WTC11 (cell line): ENCODE data around the gene NFATC2. TPM values are rescaled to one million over a fixed set of nuclear protein-coding genes. Genes with fewer than 3 reads are reported as not detected.

Experiments used
- ATAC-seq: fragments of 200-7000 bp; cut with Tn5 transposase; 2 replicates; pipeline ENCODE4 v1.10.0; 2021; ENCODE audit warnings: mild to moderate bottlenecking, moderate library complexity
- CTCF ChIA-PET: fragments of 300-600 bp; sonication (Branson Sonifier 250); formaldehyde crosslinking; loops from one replicate; lab custom pipeline; 2021; ENCODE audit warnings: antibody characterized with exemption; lab: Charles Lee
- POLR2A ChIA-PET: fragments of 350-600 bp; sonication (Branson Sonifier 250); formaldehyde crosslinking; loops from one replicate; lab custom pipeline; 2021; ENCODE audit warnings: antibody characterized with exemption; lab: Charles Lee
- DNase-seq: peaks from one replicate; pipeline ENCODE4 v3.0.0; 2021; ENCODE audit warnings: low spot score
- H3K27ac Mint-ChIP-seq: 2 replicates; pipeline ENCODE4 v1.8.0; 2021; ENCODE audit warnings: mixed read lengths
- H3K27me3 Mint-ChIP-seq: 2 replicates; pipeline ENCODE4 v1.8.0; 2021; ENCODE audit warnings: low read depth, mild to moderate bottlenecking, moderate library complexity, mixed read lengths
- H3K36me3 Mint-ChIP-seq: 2 replicates; pipeline ENCODE4 v1.8.0; 2021; ENCODE audit warnings: mixed read lengths
- H3K4me1 Mint-ChIP-seq: 2 replicates; pipeline ENCODE4 v1.8.0; 2022; ENCODE audit warnings: mixed read lengths
- H3K4me3 Mint-ChIP-seq: 2 replicates; pipeline ENCODE4 v1.8.0; 2021; ENCODE audit warnings: mild to moderate bottlenecking, moderate library complexity, mixed read lengths
- H3K9me3 Mint-ChIP-seq: 2 replicates; pipeline ENCODE4 v1.8.0; 2021; ENCODE audit warnings: mixed read lengths
- CDX4 ChIP-seq: fragments of 250-450 bp; sonication (Bioruptor Pico); IDR thresholded peaks from 2 replicates; pipeline ENCODE4 v1.9.0; 2021; ENCODE audit warnings: moderate library complexity, mild to moderate bottlenecking, inconsistent platforms, borderline replicate concordance
- ERG ChIP-seq: fragments of 250-450 bp; sonication (Bioruptor Pico); IDR thresholded peaks from 2 replicates; pipeline ENCODE4 v1.8.0; 2021; ENCODE audit warnings: mild to moderate bottlenecking
- MLX ChIP-seq: sonication (generic); formaldehyde crosslinking; IDR thresholded peaks from 2 replicates; pipeline ENCODE4 v1.8.1; 2023; ENCODE audit warnings: mild to moderate bottlenecking, missing genetic modification reagents, moderate library complexity
- MYBL2 ChIP-seq: sonication (generic); formaldehyde crosslinking; IDR thresholded peaks from 2 replicates; pipeline ENCODE4 v1.8.1; 2023; ENCODE audit warnings: mild to moderate bottlenecking, moderate library complexity, missing genetic modification reagents
- NR3C1 ChIP-seq: sonication (generic); formaldehyde crosslinking; conservative IDR thresholded peaks from 2 replicates; pipeline ENCODE4 v1.8.1; 2023; ENCODE audit warnings: low read depth, mild to moderate bottlenecking, missing genetic modification reagents
- PRDM15 ChIP-seq: sonication (generic); formaldehyde crosslinking; IDR thresholded peaks from 2 replicates; pipeline ENCODE4 v1.8.0; 2022; ENCODE audit warnings: missing genetic modification reagents
- RORB ChIP-seq: fragments of 250-450 bp; sonication (Bioruptor Pico); IDR thresholded peaks from 2 replicates; pipeline ENCODE4 v1.9.0; 2021; ENCODE audit warnings: mild to moderate bottlenecking
- SOX15 ChIP-seq: fragments of 250-450 bp; sonication (Bioruptor Pico); IDR thresholded peaks from 2 replicates; pipeline ENCODE4 v1.9.0; 2021; ENCODE audit warnings: mild to moderate bottlenecking
- TCF7 ChIP-seq: sonication (generic); formaldehyde crosslinking; IDR thresholded peaks from 2 replicates; pipeline ENCODE4 v1.8.0; 2022; ENCODE audit warnings: mild to moderate bottlenecking, low read depth, missing genetic modification reagents, moderate library complexity
- USF1 ChIP-seq: sonication (generic); formaldehyde crosslinking; IDR thresholded peaks from 2 replicates; pipeline ENCODE4 v1.8.0; 2022; ENCODE audit warnings: mild to moderate bottlenecking, missing genetic modification reagents
- ZNF138 ChIP-seq: sonication (generic); formaldehyde crosslinking; conservative IDR thresholded peaks from 2 replicates; pipeline ENCODE4 v1.8.1; 2022; ENCODE audit warnings: mild to moderate bottlenecking, moderate library complexity, missing genetic modification reagents
- ZNF232 ChIP-seq: sonication (generic); formaldehyde crosslinking; IDR thresholded peaks from 2 replicates; pipeline ENCODE4 v1.8.0; 2022; ENCODE audit warnings: mild to moderate bottlenecking, missing genetic modification reagents
- total RNA-seq: library from RNA; stranded (reverse); gene quantifications from 3 replicates; pipeline ENCODE4 v1.2.3, GENCODE V29; 2021
- TF ChIP-seq, protein P1 (sequence below): sonication (generic); formaldehyde crosslinking; IDR thresholded peaks from 2 replicates; pipeline ENCODE4 v1.8.0; 2023; ENCODE audit warnings: missing genetic modification reagents
- TF ChIP-seq, protein P2 (sequence below): sonication (generic); formaldehyde crosslinking; IDR thresholded peaks from 2 replicates; pipeline ENCODE4 v1.8.0; 2022; ENCODE audit warnings: mild to moderate bottlenecking, missing genetic modification reagents
- TF ChIP-seq, protein P3 (sequence below): fragments of 250-450 bp; sonication (Bioruptor Pico); IDR thresholded peaks from 2 replicates; pipeline ENCODE4 v1.9.0; 2021; ENCODE audit warnings: mild to moderate bottlenecking
- TF ChIP-seq, protein P4 (sequence below): sonication (generic); formaldehyde crosslinking; IDR thresholded peaks from 2 replicates; pipeline ENCODE4 v1.8.1; 2023; ENCODE audit warnings: mild to moderate bottlenecking, missing genetic modification reagents
- TF ChIP-seq, protein P5 (sequence below): sonication (generic); formaldehyde crosslinking; IDR thresholded peaks from 2 replicates; pipeline ENCODE4 v1.8.0; 2022; ENCODE audit warnings: mild to moderate bottlenecking, missing genetic modification reagents

The NFATC2 gene
- total RNA-seq, 1 experiment from 2014 or later, result 1.7 TPM

DNA sequence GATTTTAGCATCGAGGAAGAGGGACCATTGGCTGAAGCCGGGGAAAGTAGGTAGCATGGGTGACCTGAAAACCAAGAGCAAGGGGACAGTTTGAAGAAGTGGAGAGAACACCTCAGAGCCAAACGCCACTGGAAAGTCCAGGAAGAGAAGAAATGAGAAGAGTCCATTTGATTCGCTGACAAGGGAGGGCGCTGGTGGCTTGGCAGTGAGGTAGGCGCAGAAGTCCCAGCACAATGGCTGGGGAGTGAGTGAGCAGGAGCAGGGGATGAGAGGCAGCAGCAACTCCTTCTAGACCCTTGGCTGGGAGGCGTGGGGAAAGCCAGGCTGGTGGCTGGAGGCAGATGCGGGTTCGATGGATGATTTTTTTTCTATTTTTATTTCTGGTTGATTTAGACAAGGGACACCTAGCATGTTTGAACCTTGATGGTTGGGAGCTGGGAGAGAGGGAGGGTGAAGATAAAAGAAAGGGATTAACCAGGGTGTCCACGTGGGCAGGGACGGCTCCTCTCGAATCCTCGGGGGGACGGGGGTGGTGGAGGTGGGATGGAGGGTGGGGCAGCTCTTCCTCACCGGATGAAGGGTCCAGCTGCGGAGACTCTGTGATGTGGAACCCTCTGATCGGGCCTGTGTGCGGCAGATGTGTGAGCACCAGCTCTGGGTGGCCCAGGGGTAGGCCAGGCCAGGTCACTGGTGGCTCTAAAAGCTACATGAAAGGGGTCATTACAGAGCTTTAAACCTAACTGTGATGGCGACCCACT lies 164.2 kb downstream of the NFATC2 start (continued):
- no peak for TF ChIP-seq USF1
- TF ChIP-seq, protein P1, sequence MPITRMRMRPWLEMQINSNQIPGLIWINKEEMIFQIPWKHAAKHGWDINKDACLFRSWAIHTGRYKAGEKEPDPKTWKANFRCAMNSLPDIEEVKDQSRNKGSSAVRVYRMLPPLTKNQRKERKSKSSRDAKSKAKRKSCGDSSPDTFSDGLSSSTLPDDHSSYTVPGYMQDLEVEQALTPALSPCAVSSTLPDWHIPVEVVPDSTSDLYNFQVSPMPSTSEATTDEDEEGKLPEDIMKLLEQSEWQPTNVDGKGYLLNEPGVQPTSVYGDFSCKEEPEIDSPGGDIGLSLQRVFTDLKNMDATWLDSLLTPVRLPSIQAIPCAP (CRISPR knock-in tag), result no peak
- no peak for TF ChIP-seq ZNF138
- TF ChIP-seq ZNF232 (CRISPR knock-in tag), result no peak

- ChIA-PET POLR2A (no interaction called here), CTCF (interaction anchor here (1.3 to 1.5 kb wide), 2 partner anchors 9 to 247 kb away, joined by 4 read pairs; no protein-coding TSS in a partner anchor)
- no peaks in the 10 kb centered on the region for H3K36me3 Mint-ChIP-seq
- H3K27me3 Mint-ChIP-seq, result no peaks in the 10 kb centered on the region
- DNase-seq (no peak), ATAC-seq (no peak)
- H3K4me1 Mint-ChIP-seq, result peaks cover 9% of the 10 kb centered on the region
- no peak overlapping the region for H3K27ac Mint-ChIP-seq
- TF ChIP-seq RORB (CRISPR knock-in tag), result no peak
- no peak for TF ChIP-seq TCF7
- TF ChIP-seq, protein P2, sequence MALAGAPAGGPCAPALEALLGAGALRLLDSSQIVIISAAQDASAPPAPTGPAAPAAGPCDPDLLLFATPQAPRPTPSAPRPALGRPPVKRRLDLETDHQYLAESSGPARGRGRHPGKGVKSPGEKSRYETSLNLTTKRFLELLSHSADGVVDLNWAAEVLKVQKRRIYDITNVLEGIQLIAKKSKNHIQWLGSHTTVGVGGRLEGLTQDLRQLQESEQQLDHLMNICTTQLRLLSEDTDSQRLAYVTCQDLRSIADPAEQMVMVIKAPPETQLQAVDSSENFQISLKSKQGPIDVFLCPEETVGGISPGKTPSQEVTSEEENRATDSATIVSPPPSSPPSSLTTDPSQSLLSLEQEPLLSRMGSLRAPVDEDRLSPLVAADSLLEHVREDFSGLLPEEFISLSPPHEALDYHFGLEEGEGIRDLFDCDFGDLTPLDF, result no peak
- H3K4me3 Mint-ChIP-seq, result no peak overlapping the region
- H3K9me3 Mint-ChIP-seq, result no peaks in the 10 kb centered on the region
Measured at GRCh38 chr20:51377132-51377531, 165.4 kb downstream of the NFATC2 start.

- no peak for ATAC-seq
- H3K27ac Mint-ChIP-seq, result no peak overlapping the region
- H3K4me1 Mint-ChIP-seq, result peaks cover 14% of the 10 kb centered on the region
- ChIA-PET CTCF (interaction anchor here (0.5 to 1.7 kb wide), 3 partner anchors 10 to 385 kb away, joined by 3 to 6 read pairs (median 3); no protein-coding TSS in a partner anchor), POLR2A (no interaction called here)
- H3K9me3 Mint-ChIP-seq, result no peaks in the 10 kb centered on the region
- no peak overlapping the region for H3K4me3 Mint-ChIP-seq
- TF ChIP-seq PRDM15 (CRISPR knock-in tag) (no peak), MYBL2 (CRISPR knock-in tag) (no peak), CDX4 (CRISPR knock-in tag) (no peak), MLX (CRISPR knock-in tag) (no peak), SOX15 (no peak), ERG (no peak), NR3C1 (CRISPR knock-in tag) (no peak)
- TF ChIP-seq, protein P3, sequence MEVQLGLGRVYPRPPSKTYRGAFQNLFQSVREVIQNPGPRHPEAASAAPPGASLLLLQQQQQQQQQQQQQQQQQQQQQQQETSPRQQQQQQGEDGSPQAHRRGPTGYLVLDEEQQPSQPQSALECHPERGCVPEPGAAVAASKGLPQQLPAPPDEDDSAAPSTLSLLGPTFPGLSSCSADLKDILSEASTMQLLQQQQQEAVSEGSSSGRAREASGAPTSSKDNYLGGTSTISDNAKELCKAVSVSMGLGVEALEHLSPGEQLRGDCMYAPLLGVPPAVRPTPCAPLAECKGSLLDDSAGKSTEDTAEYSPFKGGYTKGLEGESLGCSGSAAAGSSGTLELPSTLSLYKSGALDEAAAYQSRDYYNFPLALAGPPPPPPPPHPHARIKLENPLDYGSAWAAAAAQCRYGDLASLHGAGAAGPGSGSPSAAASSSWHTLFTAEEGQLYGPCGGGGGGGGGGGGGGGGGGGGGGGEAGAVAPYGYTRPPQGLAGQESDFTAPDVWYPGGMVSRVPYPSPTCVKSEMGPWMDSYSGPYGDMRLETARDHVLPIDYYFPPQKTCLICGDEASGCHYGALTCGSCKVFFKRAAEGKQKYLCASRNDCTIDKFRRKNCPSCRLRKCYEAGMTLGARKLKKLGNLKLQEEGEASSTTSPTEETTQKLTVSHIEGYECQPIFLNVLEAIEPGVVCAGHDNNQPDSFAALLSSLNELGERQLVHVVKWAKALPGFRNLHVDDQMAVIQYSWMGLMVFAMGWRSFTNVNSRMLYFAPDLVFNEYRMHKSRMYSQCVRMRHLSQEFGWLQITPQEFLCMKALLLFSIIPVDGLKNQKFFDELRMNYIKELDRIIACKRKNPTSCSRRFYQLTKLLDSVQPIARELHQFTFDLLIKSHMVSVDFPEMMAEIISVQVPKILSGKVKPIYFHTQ (CRISPR knock-in tag), result no peak
- TF ChIP-seq, protein P4, sequence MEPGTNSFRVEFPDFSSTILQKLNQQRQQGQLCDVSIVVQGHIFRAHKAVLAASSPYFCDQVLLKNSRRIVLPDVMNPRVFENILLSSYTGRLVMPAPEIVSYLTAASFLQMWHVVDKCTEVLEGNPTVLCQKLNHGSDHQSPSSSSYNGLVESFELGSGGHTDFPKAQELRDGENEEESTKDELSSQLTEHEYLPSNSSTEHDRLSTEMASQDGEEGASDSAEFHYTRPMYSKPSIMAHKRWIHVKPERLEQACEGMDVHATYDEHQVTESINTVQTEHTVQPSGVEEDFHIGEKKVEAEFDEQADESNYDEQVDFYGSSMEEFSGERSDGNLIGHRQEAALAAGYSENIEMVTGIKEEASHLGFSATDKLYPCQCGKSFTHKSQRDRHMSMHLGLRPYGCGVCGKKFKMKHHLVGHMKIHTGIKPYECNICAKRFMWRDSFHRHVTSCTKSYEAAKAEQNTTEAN (CRISPR knock-in tag), result no peak
- TF ChIP-seq, protein P5, sequence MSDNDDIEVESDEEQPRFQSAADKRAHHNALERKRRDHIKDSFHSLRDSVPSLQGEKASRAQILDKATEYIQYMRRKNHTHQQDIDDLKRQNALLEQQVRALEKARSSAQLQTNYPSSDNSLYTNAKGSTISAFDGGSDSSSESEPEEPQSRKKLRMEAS (CRISPR knock-in tag), result no peak
- no peaks in the 10 kb centered on the region for H3K36me3 Mint-ChIP-seq
- H3K27me3 Mint-ChIP-seq, result no peaks in the 10 kb centered on the region
- DNase-seq, result no peak
Measured at GRCh38 chr20:51376111-51376510, 166.4 kb downstream of the NFATC2 start.
